Vagina (tissue), 2 donors: ENCODE data around the gene NDUFAF5.

ENCODE experiments used
- CTCF ChIP-seq, 3 experiments: fragments of 450-650 bp in 2 of 3; fragments of 200-600 bp in 1 of 3; sonication (generic) in 1 of 3; IDR thresholded peaks; one replicate each; pipeline ENCODE4 v1.5.1; 2017 to 2019; ENCODE audit warnings: antibody characterized with exemption in 3 of 3, mild to moderate bottlenecking in 2 of 3, moderate library complexity in 2 of 3
- POLR2A ChIP-seq, 2 donors: fragments of 450-650 bp; IDR thresholded peaks; one replicate each; pipeline ENCODE4 v1.6.1; 2017; ENCODE audit warnings: antibody characterized with exemption in 2 of 2, mild to moderate bottlenecking in 2 of 2, moderate library complexity in 2 of 2
- POLR2AphosphoS5 ChIP-seq, 2 donors: sonication (generic); formaldehyde crosslinking; IDR thresholded peaks; one replicate each; pipeline ENCODE4 v1.9.0; 2017; ENCODE audit warnings: antibody characterized with exemption in 2 of 2, mild to moderate bottlenecking in 2 of 2, low read depth in 1 of 2; ENCODE audit not compliant: insufficient read depth in 1 of 2

- no peak for TF ChIP-seq POLR2A (IDR thresholded peaks at IDR 0.05)
- no peak for TF ChIP-seq CTCF (IDR thresholded peaks at IDR 0.05)
- no peak for TF ChIP-seq POLR2AphosphoS5 (IDR thresholded peaks at IDR 0.05; ENCODE audit: insufficient read depth in 1 of 2, low read depth in 1 of 2)
Measured at GRCh38 chr20:13865156-13865555, 80.3 kb downstream of the NDUFAF5 start.
